ENCODE data around the gene CTNNA2. TPM values are rescaled to one million over a fixed set of nuclear protein-coding genes. Genes with fewer than 3 reads are reported as not detected.
"Not testable (repeated sequence)": the region's sequence is repeated elsewhere in the genome, so short reads cannot be mapped to it uniquely, and the experiment has no call there.

CTNNA2 gene
- total RNA-seq, 6 experiments from 2014 or later: 0.44 TPM; not detected in 5

DNA sequence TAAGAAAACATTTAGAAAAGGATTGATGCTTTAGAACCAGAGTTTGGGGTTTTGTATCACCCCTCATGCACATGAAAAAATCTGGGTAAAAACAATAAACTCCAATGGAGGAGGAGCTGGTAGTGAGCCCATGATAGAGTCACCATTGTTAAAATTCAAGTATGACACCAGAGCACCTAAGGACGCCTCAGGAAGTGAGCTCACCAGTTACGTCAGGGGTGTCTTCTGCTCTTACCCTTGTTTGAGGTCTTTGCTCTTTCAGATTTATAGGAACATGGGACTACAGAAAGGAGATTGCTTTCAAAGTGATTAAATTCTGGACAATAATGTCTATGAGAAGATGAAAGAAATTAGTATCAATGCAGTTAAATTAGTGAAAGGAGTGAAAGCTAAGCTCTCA lies 685.2 kb downstream of the CTNNA2 start:
- H3K4me1 ChIP-seq: no peaks in the 10 kb centered on the region
- TF ChIP-seq POLR2A (IDR thresholded peaks at IDR 0.05): no peak
- TF ChIP-seq, protein P1, sequence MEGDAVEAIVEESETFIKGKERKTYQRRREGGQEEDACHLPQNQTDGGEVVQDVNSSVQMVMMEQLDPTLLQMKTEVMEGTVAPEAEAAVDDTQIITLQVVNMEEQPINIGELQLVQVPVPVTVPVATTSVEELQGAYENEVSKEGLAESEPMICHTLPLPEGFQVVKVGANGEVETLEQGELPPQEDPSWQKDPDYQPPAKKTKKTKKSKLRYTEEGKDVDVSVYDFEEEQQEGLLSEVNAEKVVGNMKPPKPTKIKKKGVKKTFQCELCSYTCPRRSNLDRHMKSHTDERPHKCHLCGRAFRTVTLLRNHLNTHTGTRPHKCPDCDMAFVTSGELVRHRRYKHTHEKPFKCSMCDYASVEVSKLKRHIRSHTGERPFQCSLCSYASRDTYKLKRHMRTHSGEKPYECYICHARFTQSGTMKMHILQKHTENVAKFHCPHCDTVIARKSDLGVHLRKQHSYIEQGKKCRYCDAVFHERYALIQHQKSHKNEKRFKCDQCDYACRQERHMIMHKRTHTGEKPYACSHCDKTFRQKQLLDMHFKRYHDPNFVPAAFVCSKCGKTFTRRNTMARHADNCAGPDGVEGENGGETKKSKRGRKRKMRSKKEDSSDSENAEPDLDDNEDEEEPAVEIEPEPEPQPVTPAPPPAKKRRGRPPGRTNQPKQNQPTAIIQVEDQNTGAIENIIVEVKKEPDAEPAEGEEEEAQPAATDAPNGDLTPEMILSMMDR (IDR thresholded peaks at IDR 0.05): no peak
- no peaks in the 10 kb centered on the region for H3K9me3 ChIP-seq
- intact Hi-C loops (cut with DNase I): no loop called here
- no peaks in the 10 kb centered on the region for H3K27me3 ChIP-seq
- DNase-seq: no peak
- H3K27ac ChIP-seq: no peak overlapping the region
- H3K36me3 ChIP-seq: no peaks in the 10 kb centered on the region
- H3K4me3 ChIP-seq: no peak overlapping the region
- no peak for ATAC-seq
- WGBS (ENCODE audit: insufficient coverage, low coverage, low lambda C conversion rate, missing lambda C conversion rate): 46% methylated on average over 2 of the region's 2 CpGs

DNA sequence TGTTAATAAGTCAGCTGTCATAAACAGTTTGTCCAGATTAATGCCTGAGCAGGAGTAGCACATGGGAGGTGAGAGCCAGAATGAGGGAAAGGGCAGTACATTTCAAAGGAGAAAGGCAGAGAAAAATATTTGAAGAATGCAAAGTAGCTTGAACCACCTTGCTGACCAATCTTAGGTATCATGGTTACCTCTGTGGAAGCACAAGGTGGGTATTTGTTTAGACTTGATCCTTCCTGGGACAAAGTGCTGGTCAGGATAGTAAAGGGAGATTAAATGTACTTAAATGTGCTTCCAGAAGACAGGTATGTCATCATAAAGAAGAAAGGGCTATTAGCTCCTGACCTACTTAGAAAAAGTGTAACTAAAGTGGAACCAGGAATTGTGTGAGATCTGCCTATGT lies 686.7 kb downstream of the CTNNA2 start:
- no peaks in the 10 kb centered on the region for H3K27me3 ChIP-seq
- intact Hi-C loops (cut with DNase I): no loop called here
- H3K27ac ChIP-seq: no peak overlapping the region
- DNase-seq (no peak), ATAC-seq (no peak)
- H3K9me3 ChIP-seq: no peaks in the 10 kb centered on the region
- TF ChIP-seq, protein P1 (IDR thresholded peaks at IDR 0.05): no peak
- no peak for TF ChIP-seq POLR2A (IDR thresholded peaks at IDR 0.05)
- no peaks in the 10 kb centered on the region for H3K4me1 ChIP-seq
- H3K4me3 ChIP-seq: no peak overlapping the region
- H3K36me3 ChIP-seq: no peaks in the 10 kb centered on the region

DNA sequence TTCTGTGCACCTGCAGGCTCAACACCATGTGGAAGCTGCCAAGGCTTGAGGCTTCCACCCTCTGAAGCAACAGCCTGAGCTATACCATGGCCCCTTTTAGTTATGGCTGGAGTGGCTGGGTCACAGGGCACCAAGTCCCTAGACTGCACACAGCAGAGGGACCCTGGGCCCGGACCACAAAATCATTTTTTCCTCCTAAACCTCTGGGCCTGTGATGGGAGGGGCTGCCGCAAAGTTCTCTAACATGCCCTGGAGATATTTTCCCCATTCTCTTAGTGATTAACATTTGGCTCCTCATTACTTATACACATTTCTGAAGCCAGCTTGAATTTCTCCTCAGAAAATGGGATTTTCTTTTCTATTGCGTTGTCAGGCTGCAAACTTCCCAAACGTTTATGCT lies 691.1 kb downstream of the CTNNA2 start:
- H3K27ac ChIP-seq; H3K9me3 ChIP-seq; DNase-seq; H3K4me1 ChIP-seq; H3K27me3 ChIP-seq; ATAC-seq; H3K4me3 ChIP-seq; intact Hi-C loops (cut with DNase I); H3K36me3 ChIP-seq: not testable (repeated sequence)
- WGBS (ENCODE audit: insufficient coverage, low coverage, low lambda C conversion rate, missing lambda C conversion rate): 74% methylated on average over 3 of the region's 4 CpGs

DNA sequence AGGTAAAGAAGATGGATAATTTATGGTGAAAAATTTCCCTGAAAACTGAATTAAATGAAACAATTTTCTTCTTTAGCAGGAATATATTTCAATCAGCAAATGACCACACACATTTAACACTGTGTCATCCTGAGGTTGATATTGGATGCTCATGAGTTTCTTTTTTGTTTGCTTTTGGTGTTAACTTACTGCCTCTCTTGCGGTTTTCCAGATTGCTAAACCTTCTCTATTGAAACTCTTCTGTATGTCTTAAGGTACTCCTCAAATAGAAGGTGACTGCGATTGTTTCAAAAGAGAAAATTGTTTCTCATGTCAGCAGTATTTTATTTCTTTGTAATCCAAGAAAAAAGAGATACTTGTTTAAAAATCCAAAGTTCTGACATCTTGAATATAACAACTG lies 692.6 kb downstream of the CTNNA2 start:
- WGBS (ENCODE audit: insufficient coverage, low coverage, low lambda C conversion rate, missing lambda C conversion rate): 35% methylated on average over 2 of the region's 2 CpGs
- Histone ChIP-seq H3K9me3 (no peaks in the 10 kb centered on the region), H3K4me1 (no peaks in the 10 kb centered on the region), H3K36me3 (no peaks in the 10 kb centered on the region), H3K27ac (no peak overlapping the region), H3K4me3 (no peak overlapping the region), H3K27me3 (no peaks in the 10 kb centered on the region)
- intact Hi-C loops (cut with DNase I): no loop called here
- ATAC-seq (no peak), DNase-seq (no peak)
- no peak for TF ChIP-seq POLR2A (IDR thresholded peaks at IDR 0.05)
- TF ChIP-seq, protein P1 (IDR thresholded peaks at IDR 0.05): no peak

DNA sequence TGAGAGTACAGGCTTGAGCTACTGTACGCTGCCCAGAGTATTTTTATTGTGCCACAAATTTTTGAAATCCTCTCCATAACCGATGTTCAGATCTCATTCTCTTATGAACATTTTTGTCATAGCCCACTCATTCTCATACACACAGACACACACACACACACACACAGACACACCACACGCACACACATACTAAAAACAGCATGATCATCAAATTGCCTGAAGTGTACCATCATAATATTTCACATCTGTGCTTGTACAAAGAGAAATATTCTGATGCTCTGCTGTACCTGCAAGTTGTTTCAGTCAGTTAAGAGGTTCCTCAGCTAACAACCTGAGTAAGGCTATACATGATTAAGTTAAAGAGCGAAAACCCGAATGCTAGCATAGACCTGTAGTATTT lies 696.6 kb downstream of the CTNNA2 start:
- H3K4me3 ChIP-seq: no peak overlapping the region
- TF ChIP-seq, protein P1 (IDR thresholded peaks at IDR 0.05): no peak
- no peak for TF ChIP-seq POLR2A (IDR thresholded peaks at IDR 0.05)
- 61% methylated on average over 3 of the region's 5 CpGs for WGBS (ENCODE audit: insufficient coverage, low coverage, low lambda C conversion rate, missing lambda C conversion rate)
- H3K36me3 ChIP-seq: no peaks in the 10 kb centered on the region
- no peaks in the 10 kb centered on the region for H3K4me1 ChIP-seq
- intact Hi-C loops (cut with DNase I): no loop called here
- ATAC-seq: no peak
- no peak overlapping the region for H3K27ac ChIP-seq
- no peaks in the 10 kb centered on the region for H3K27me3 ChIP-seq
- H3K9me3 ChIP-seq: no peaks in the 10 kb centered on the region
- DNase-seq: no peak

Data from right lobe of liver (tissue), 6 donors.